NT2/D1 (cell line): ENCODE measurements around the gene FRMD4A.

Source experiments
- SUZ12 ChIP-seq: IDR thresholded peaks from 2 replicates; pipeline ENCODE4 v1.6.1; 2011; ENCODE audit not compliant: insufficient read length, insufficient read depth; ENCODE audit errors: extremely low read depth
- YY1 ChIP-seq: IDR thresholded peaks from 2 replicates; pipeline ENCODE4 v1.6.1; 2011; ENCODE audit not compliant: insufficient read length, insufficient read depth
- ZNF274 ChIP-seq: IDR thresholded peaks from 2 replicates; pipeline ENCODE4 v1.6.1; 2011; ENCODE audit warnings: mild to moderate bottlenecking, low read depth, low read length

GRCh38 chr10:13636776-13637175 is 693.9 kb downstream of the FRMD4A start:
- TF ChIP-seq ZNF274 (no peak), YY1 (no peak), SUZ12 (no peak)
